ENCODE results near the gene PODXL2.

DNA sequence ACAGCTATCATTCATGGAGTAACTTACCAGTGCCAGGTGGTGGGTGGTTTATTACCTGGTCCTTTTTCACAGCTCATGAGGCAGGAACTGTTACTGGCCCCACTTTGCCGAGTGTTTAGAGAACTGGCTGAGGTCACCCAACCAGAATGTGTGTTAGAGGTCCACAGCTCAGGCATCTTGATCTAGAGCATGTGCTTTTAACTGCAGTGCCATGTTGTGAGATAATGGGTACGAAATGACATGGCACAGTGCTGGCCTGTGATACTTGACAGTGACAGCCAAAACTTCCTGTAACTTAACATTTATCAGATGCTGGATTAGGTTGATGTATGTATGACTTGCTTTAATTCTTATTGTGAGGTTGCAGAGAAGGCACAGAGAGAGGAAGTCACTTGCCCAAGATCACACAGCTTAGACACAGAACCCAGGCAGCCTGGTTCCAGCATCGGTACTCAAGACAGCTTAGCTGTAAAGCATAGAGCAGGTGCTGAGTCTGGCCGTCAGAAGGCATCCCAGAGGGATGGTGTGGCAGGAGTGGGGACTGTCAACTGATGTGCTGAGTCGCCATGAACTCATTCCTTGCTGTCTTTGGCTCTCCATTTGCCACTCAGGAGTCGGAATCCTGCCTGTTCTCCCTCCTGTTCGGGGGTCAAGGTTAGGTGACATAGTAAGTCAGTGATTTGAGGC, 21.2 kb upstream of the PODXL2 start:
- no peak for TF ChIP-seq POLR2A (IDR thresholded peaks at IDR 0.05)
- TF ChIP-seq, protein P1, sequence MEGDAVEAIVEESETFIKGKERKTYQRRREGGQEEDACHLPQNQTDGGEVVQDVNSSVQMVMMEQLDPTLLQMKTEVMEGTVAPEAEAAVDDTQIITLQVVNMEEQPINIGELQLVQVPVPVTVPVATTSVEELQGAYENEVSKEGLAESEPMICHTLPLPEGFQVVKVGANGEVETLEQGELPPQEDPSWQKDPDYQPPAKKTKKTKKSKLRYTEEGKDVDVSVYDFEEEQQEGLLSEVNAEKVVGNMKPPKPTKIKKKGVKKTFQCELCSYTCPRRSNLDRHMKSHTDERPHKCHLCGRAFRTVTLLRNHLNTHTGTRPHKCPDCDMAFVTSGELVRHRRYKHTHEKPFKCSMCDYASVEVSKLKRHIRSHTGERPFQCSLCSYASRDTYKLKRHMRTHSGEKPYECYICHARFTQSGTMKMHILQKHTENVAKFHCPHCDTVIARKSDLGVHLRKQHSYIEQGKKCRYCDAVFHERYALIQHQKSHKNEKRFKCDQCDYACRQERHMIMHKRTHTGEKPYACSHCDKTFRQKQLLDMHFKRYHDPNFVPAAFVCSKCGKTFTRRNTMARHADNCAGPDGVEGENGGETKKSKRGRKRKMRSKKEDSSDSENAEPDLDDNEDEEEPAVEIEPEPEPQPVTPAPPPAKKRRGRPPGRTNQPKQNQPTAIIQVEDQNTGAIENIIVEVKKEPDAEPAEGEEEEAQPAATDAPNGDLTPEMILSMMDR (IDR thresholded peaks at IDR 0.05): no peak

Data from adrenal gland (tissue), 5 donors.